Stomach (tissue), 4 donors: ENCODE measurements around the gene HELLS.

Experiments used
- POLR2A ChIP-seq, 4 donors: fragments of 450-650 bp; IDR thresholded peaks; one replicate each; pipeline ENCODE4 v1.6.1; 2016; ENCODE audit warnings: antibody characterized with exemption in 4 of 4, control low read depth in 2 of 4, mild to moderate bottlenecking in 1 of 4, moderate library complexity in 1 of 4
- POLR2AphosphoS5 ChIP-seq, 3 donors: sonication (generic); formaldehyde crosslinking; IDR thresholded peaks; one replicate each; pipeline ENCODE4 v1.6.1; 2016; ENCODE audit warnings: antibody characterized with exemption in 3 of 3
- TF ChIP-seq, protein P1 (sequence below), 7 experiments: fragments of 450-650 bp in 4 of 7; fragments of 200-600 bp in 3 of 7; sonication (generic) in 3 of 7; IDR thresholded peaks; one replicate each; pipeline ENCODE4 v1.5.1; 2016 to 2019; ENCODE audit warnings: antibody characterized with exemption in 7 of 7, control low read depth in 2 of 7, mild to moderate bottlenecking in 1 of 7

- TF ChIP-seq, protein P1, sequence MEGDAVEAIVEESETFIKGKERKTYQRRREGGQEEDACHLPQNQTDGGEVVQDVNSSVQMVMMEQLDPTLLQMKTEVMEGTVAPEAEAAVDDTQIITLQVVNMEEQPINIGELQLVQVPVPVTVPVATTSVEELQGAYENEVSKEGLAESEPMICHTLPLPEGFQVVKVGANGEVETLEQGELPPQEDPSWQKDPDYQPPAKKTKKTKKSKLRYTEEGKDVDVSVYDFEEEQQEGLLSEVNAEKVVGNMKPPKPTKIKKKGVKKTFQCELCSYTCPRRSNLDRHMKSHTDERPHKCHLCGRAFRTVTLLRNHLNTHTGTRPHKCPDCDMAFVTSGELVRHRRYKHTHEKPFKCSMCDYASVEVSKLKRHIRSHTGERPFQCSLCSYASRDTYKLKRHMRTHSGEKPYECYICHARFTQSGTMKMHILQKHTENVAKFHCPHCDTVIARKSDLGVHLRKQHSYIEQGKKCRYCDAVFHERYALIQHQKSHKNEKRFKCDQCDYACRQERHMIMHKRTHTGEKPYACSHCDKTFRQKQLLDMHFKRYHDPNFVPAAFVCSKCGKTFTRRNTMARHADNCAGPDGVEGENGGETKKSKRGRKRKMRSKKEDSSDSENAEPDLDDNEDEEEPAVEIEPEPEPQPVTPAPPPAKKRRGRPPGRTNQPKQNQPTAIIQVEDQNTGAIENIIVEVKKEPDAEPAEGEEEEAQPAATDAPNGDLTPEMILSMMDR (IDR thresholded peaks at IDR 0.05), result peak in 3 of 7 experiments; percentile 40 to 64 (median 53)
- TF ChIP-seq POLR2A (IDR thresholded peaks at IDR 0.05) (no peak), POLR2AphosphoS5 (IDR thresholded peaks at IDR 0.05) (no peak)
These were observed 84.6 kb downstream of the HELLS start for GRCh38 chr10:94630017-94630688.
